ENCODE results near the gene NEIL3. TPM values are rescaled to one million over a fixed set of nuclear protein-coding genes. Genes with fewer than 3 reads are reported as not detected.

Gene NEIL3
- total RNA-seq, 1 experiment from 2014 or later: 10.2 TPM

DNA sequence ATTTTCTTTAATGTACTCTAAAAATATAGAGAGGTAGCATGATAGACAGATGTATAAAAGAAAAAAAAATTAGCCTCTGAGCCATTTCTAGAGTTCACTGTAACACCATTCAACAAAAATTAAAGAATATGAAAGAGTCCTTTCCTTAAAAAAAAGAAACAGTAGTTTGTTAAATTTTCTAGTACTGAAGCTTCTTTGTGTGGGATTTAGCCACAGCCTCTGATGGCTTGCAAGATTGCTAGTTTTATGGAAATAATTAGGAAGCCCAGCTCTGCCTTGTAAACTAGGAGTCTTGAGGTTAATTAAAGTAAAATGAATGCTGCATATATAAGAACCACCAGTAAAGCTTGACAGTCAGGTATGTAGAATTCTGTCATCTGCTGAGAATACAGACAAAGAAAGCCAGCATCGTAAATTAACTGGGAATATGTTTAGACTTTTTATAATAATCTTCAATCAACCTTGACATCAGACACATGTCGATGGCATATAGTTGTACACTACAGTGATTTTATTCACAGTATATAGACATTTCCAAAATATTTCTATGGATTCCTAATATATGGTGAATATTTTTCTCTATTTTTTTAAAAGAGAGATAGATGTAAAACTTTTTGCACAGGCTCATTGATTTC is 44.8 kb upstream of the NEIL3 start:
- H3K79me2 ChIP-seq (ENCODE audit: low read length): no peaks in the 10 kb centered on the region
- DNase-seq: no peak
- BruUV-seq (replicated peaks): no TSS peak
- ChIA-PET CTCF (no interaction called here), POLR2A (ENCODE audit: unreplicated experiment) (no interaction called here)
- H3K36me3 ChIP-seq (ENCODE audit: low read depth, low read length): no peaks in the 10 kb centered on the region
- TF ChIP-seq EZH2 (IDR thresholded peaks at IDR 0.05; ENCODE audit: low read length, unreplicated experiment) (no peak), EZH2phosphoT487 (IDR thresholded peaks at IDR 0.05; ENCODE audit: borderline replicate concordance, low read length) (no peak)
- TF ChIP-seq, protein P1, sequence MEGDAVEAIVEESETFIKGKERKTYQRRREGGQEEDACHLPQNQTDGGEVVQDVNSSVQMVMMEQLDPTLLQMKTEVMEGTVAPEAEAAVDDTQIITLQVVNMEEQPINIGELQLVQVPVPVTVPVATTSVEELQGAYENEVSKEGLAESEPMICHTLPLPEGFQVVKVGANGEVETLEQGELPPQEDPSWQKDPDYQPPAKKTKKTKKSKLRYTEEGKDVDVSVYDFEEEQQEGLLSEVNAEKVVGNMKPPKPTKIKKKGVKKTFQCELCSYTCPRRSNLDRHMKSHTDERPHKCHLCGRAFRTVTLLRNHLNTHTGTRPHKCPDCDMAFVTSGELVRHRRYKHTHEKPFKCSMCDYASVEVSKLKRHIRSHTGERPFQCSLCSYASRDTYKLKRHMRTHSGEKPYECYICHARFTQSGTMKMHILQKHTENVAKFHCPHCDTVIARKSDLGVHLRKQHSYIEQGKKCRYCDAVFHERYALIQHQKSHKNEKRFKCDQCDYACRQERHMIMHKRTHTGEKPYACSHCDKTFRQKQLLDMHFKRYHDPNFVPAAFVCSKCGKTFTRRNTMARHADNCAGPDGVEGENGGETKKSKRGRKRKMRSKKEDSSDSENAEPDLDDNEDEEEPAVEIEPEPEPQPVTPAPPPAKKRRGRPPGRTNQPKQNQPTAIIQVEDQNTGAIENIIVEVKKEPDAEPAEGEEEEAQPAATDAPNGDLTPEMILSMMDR (conservative IDR thresholded peaks at IDR 0.05; ENCODE audit: low read depth, low read length): no peak
- ATAC-seq: no peak
- no peak overlapping the region for H3K9ac ChIP-seq (ENCODE audit: low read length)
- H3K27me3 ChIP-seq (ENCODE audit: low read length): no peaks in the 10 kb centered on the region
- intact Hi-C loops (cut with micrococcal nuclease): no loop called here
- H3K4me1 ChIP-seq (ENCODE audit: insufficient read depth, low read length): no peaks in the 10 kb centered on the region
- H3F3A ChIP-seq (ENCODE audit: low read length, unreplicated experiment): no peaks in the 10 kb centered on the region
- H3K9me3 ChIP-seq (ENCODE audit: low read length): no peaks in the 10 kb centered on the region
- no peak overlapping the region for H3K27ac ChIP-seq (ENCODE audit: low read length)
- no peak overlapping the region for H3K4me3 ChIP-seq (ENCODE audit: low read length)
- no peak overlapping the region for H2AFZ ChIP-seq (ENCODE audit: low read length)
- H3K9me2 ChIP-seq (replicated peaks; ENCODE audit: low read length): no peaks in the 10 kb centered on the region
- no peaks in the 10 kb centered on the region for H4K20me1 ChIP-seq (ENCODE audit: low read length)
- no peak overlapping the region for H3K4me2 ChIP-seq (ENCODE audit: low read length)

DNA sequence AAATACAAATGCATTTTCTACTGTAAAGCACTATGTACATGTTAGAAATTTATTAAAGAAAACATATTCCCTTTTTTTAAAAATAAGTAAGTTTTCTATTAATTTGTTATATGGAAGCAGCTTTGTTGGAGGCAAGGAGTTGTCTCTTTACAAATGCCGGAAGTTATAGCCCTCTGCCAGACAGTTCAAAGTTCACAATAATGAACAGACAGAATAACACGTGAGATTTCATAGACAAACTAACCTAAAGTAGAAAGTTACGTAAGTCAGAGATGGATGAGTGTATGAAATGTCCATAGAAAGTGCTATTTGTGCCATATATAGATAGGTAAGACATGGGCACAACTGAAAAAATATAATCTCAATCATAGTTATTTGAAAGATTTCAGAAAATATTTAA is 43.9 kb upstream of the NEIL3 start:
- no peak overlapping the region for H3K9ac ChIP-seq (ENCODE audit: low read length)
- no peaks in the 10 kb centered on the region for H3K79me2 ChIP-seq (ENCODE audit: low read length)
- no peak overlapping the region for H3K27ac ChIP-seq (ENCODE audit: low read length)
- H2AFZ ChIP-seq (ENCODE audit: low read length): no peak overlapping the region
- no peak overlapping the region for H3K4me3 ChIP-seq (ENCODE audit: low read length)
- BruUV-seq (replicated peaks): no TSS peak
- no peaks in the 10 kb centered on the region for H3F3A ChIP-seq (ENCODE audit: low read length, unreplicated experiment)
- ChIA-PET POLR2A (ENCODE audit: unreplicated experiment) (no interaction called here), CTCF (no interaction called here)
- no peaks in the 10 kb centered on the region for H3K9me3 ChIP-seq (ENCODE audit: low read length)
- no peaks in the 10 kb centered on the region for H3K27me3 ChIP-seq (ENCODE audit: low read length)
- TF ChIP-seq EZH2 (IDR thresholded peaks at IDR 0.05; ENCODE audit: low read length, unreplicated experiment): no peak
- no peak for TF ChIP-seq EZH2phosphoT487 (IDR thresholded peaks at IDR 0.05; ENCODE audit: borderline replicate concordance, low read length)
- TF ChIP-seq, protein P1 (conservative IDR thresholded peaks at IDR 0.05; ENCODE audit: low read depth, low read length): no peak
- DNase-seq (no peak), ATAC-seq (no peak)
- H3K4me1 ChIP-seq (ENCODE audit: insufficient read depth, low read length): no peaks in the 10 kb centered on the region
- intact Hi-C loops (cut with micrococcal nuclease): no loop called here
- H3K36me3 ChIP-seq (ENCODE audit: low read depth, low read length): no peaks in the 10 kb centered on the region
- H4K20me1 ChIP-seq (ENCODE audit: low read length): no peaks in the 10 kb centered on the region
- no peaks in the 10 kb centered on the region for H3K9me2 ChIP-seq (replicated peaks; ENCODE audit: low read length)
- H3K4me2 ChIP-seq (ENCODE audit: low read length): no peak overlapping the region

DNA sequence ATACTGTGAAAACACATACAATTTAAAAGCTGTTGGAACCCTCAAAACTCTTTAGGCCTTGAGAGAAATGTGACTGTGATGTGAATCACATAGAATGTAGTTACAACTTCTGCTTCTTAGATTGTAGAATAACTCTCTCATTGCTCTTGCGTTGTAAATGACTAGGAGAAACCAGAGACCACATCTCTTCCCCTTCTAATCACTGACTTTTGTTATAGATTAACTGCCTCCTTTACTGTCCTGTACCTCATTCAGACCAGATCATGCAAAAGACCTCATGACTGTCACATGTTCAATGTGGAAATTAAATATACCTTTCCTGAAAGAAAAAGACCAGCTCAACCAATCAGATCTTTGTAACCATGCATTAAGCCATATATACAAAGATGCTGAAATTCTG is 43.2 kb upstream of the NEIL3 start:
- no peak overlapping the region for H2AFZ ChIP-seq (ENCODE audit: low read length)
- no peaks in the 10 kb centered on the region for H4K20me1 ChIP-seq (ENCODE audit: low read length)
- H3K4me3 ChIP-seq (ENCODE audit: low read length): no peak overlapping the region
- DNase-seq: no peak
- no peaks in the 10 kb centered on the region for H3K27me3 ChIP-seq (ENCODE audit: low read length)
- ChIA-PET CTCF (interaction anchor here (0.6 kb wide), 1 partner anchor 1245 kb away, joined by 3 read pairs; no protein-coding TSS in a partner anchor), POLR2A (ENCODE audit: unreplicated experiment) (no interaction called here)
- no peak for ATAC-seq
- intact Hi-C loops (cut with micrococcal nuclease): no loop called here
- no TSS peak for BruUV-seq (replicated peaks)
- no peaks in the 10 kb centered on the region for H3K4me1 ChIP-seq (ENCODE audit: insufficient read depth, low read length)
- TF ChIP-seq EZH2phosphoT487 (IDR thresholded peaks at IDR 0.05; ENCODE audit: borderline replicate concordance, low read length): no peak
- TF ChIP-seq, protein P1 (conservative IDR thresholded peaks at IDR 0.05; ENCODE audit: low read depth, low read length): no peak
- no peak for TF ChIP-seq EZH2 (IDR thresholded peaks at IDR 0.05; ENCODE audit: low read length, unreplicated experiment)
- H3K9me3 ChIP-seq (ENCODE audit: low read length): no peaks in the 10 kb centered on the region
- no peaks in the 10 kb centered on the region for H3F3A ChIP-seq (ENCODE audit: low read length, unreplicated experiment)
- H3K79me2 ChIP-seq (ENCODE audit: low read length): no peaks in the 10 kb centered on the region
- no peak overlapping the region for H3K27ac ChIP-seq (ENCODE audit: low read length)
- no peaks in the 10 kb centered on the region for H3K36me3 ChIP-seq (ENCODE audit: low read depth, low read length)
- no peak overlapping the region for H3K9ac ChIP-seq (ENCODE audit: low read length)
- no peaks in the 10 kb centered on the region for H3K9me2 ChIP-seq (replicated peaks; ENCODE audit: low read length)
- H3K4me2 ChIP-seq (ENCODE audit: low read length): no peak overlapping the region
